Hepatocyte (in vitro differentiated cells): ENCODE data around the gene ERVW-1.
"Not testable (repeated sequence)": the region's sequence is repeated elsewhere in the genome, so short reads cannot be mapped to it uniquely, and the experiment has no call there.

Source experiments
- EZH2 ChIP-seq: fragments of 200-600 bp; sonication (generic); IDR thresholded peaks from 2 replicates; pipeline ENCODE4 v1.6.1; 2016; ENCODE audit warnings: antibody characterized with exemption, mild to moderate bottlenecking, borderline replicate concordance
- EZH2phosphoT487 ChIP-seq: fragments of 200-600 bp; sonication (generic); IDR thresholded peaks from one replicate; pipeline ENCODE4 v1.6.1; 2018; ENCODE audit warnings: antibody characterized with exemption, mild to moderate bottlenecking, low read depth, moderate library complexity; ENCODE audit not compliant: unreplicated experiment, severe bottlenecking
- TF ChIP-seq, protein P1 (sequence below): fragments of 200-600 bp; sonication (generic); IDR thresholded peaks from 2 replicates; pipeline ENCODE4 v1.5.1; 2016; ENCODE audit warnings: antibody characterized with exemption, mild to moderate bottlenecking; ENCODE audit not compliant: poor library complexity

DNA sequence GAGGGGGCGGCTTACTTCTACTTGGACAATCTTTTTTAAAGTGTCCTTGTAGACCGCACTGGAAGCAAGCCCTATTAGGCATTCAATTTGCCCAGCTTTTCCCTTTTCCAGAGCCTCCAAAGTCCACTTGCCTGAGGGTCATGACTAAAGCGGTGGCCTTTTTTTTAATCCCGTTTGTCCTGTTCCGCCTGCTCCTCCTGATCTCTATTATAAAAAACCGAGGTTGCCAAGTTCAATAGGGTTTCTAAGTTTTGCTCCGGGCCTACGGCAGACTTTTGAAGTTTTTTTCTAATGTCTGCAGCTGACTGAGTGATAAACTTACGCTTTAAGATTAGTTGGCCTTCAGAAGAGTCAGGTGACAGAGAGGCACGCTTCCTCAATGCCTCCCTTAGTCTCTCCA lies 3.8 kb downstream of the ERVW-1 start:
- not testable (repeated sequence) for TF ChIP-seq EZH2phosphoT487, EZH2
- TF ChIP-seq, protein P1, sequence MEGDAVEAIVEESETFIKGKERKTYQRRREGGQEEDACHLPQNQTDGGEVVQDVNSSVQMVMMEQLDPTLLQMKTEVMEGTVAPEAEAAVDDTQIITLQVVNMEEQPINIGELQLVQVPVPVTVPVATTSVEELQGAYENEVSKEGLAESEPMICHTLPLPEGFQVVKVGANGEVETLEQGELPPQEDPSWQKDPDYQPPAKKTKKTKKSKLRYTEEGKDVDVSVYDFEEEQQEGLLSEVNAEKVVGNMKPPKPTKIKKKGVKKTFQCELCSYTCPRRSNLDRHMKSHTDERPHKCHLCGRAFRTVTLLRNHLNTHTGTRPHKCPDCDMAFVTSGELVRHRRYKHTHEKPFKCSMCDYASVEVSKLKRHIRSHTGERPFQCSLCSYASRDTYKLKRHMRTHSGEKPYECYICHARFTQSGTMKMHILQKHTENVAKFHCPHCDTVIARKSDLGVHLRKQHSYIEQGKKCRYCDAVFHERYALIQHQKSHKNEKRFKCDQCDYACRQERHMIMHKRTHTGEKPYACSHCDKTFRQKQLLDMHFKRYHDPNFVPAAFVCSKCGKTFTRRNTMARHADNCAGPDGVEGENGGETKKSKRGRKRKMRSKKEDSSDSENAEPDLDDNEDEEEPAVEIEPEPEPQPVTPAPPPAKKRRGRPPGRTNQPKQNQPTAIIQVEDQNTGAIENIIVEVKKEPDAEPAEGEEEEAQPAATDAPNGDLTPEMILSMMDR: not testable (repeated sequence)
